Calu3 (cell line): ENCODE results near the gene KPRP. TPM values are rescaled to one million over a fixed set of nuclear protein-coding genes. Genes with fewer than 3 reads are reported as not detected.

ENCODE experiments used
- BruUV-seq: library from RNA; stranded (reverse); fragments of 400-500 nt; replicated peaks from 2 replicates; lab custom pipeline; 2021; lab: Mats Ljungman, UMichigan
- CTCF ChIA-PET: fragments of 300-600 bp; sonication (Branson Sonifier 250); formaldehyde crosslinking; loops from one replicate; lab custom pipeline; 2022; ENCODE audit warnings: antibody characterized with exemption; lab: Charles Lee
- DNase-seq: peaks from one replicate; pipeline ENCODE4 v3.0.0; 2022
- H3K27ac Mint-ChIP-seq: one replicate; pipeline ENCODE4 v1.8.0; 2022; ENCODE audit warnings: mixed read lengths; ENCODE audit not compliant: unreplicated experiment
- H3K27me3 Mint-ChIP-seq: one replicate; pipeline ENCODE4 v1.8.0; 2022; ENCODE audit warnings: mixed read lengths; ENCODE audit not compliant: unreplicated experiment
- H3K36me3 Mint-ChIP-seq: one replicate; pipeline ENCODE4 v1.8.0; 2022; ENCODE audit warnings: mild to moderate bottlenecking, moderate library complexity, mixed read lengths; ENCODE audit not compliant: insufficient read depth, unreplicated experiment
- H3K4me1 Mint-ChIP-seq: one replicate; pipeline ENCODE4 v1.8.0; 2022; ENCODE audit warnings: mild to moderate bottlenecking, low read depth, mixed read lengths; ENCODE audit not compliant: unreplicated experiment
- H3K4me3 Mint-ChIP-seq: one replicate; pipeline ENCODE4 v1.8.0; 2022; ENCODE audit warnings: mild to moderate bottlenecking, low read depth, moderate library complexity, mixed read lengths; ENCODE audit not compliant: unreplicated experiment
- H3K9me3 Mint-ChIP-seq: one replicate; pipeline ENCODE4 v1.8.0; 2022; ENCODE audit warnings: low read depth, mixed read lengths; ENCODE audit not compliant: unreplicated experiment
- intact Hi-C: fragments of 100-400 bp; cut with micrococcal nuclease; formaldehyde crosslinking; loops from one replicate; pipeline ENCODE4 v1.10.0; 2022; ENCODE audit not compliant: unreplicated experiment
- total RNA-seq: library from RNA; stranded (reverse); gene quantifications from 2 replicates; pipeline ENCODE4 v1.2.3, GENCODE V29; 2022
- TF ChIP-seq, protein P1 (sequence below): fragments of 200-600 bp; IDR thresholded peaks from one replicate; pipeline ENCODE4 v1.8.0; 2022; ENCODE audit warnings: antibody characterized with exemption; ENCODE audit not compliant: unreplicated experiment

Gene KPRP
- total RNA-seq, 1 experiment from 2014 or later: not detected

DNA sequence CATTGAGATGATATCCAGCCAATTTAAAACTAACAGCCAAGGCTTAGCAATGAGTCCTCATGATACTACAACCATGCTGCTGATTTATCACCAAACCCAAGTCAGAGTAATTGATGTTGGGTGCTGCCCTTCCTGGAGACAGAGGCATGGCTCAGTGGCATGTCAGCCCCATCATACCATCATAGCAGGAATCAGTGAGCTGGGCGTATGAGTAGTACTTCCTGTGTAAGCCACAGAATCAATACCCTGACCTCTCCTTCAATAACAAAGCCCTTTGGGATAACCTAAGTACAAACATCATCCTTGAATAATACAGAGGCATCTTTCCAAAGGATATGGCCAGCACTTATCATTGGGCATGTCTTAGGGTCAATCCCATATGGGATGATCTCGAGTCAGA, 25.3 kb downstream of the KPRP start:
- H3K4me1 Mint-ChIP-seq: peaks cover 23% of the 10 kb centered on the region
- intact Hi-C loops: no loop called here
- H3K27ac Mint-ChIP-seq: no peak overlapping the region
- BruUV-seq: no TSS peak
- no peaks in the 10 kb centered on the region for H3K9me3 Mint-ChIP-seq
- CTCF ChIA-PET: interaction anchor here (0.5 kb wide), 1 partner anchor 342 kb away, joined by 3 read pairs; no protein-coding TSS in a partner anchor
- DNase-seq: no peak
- TF ChIP-seq, protein P1, sequence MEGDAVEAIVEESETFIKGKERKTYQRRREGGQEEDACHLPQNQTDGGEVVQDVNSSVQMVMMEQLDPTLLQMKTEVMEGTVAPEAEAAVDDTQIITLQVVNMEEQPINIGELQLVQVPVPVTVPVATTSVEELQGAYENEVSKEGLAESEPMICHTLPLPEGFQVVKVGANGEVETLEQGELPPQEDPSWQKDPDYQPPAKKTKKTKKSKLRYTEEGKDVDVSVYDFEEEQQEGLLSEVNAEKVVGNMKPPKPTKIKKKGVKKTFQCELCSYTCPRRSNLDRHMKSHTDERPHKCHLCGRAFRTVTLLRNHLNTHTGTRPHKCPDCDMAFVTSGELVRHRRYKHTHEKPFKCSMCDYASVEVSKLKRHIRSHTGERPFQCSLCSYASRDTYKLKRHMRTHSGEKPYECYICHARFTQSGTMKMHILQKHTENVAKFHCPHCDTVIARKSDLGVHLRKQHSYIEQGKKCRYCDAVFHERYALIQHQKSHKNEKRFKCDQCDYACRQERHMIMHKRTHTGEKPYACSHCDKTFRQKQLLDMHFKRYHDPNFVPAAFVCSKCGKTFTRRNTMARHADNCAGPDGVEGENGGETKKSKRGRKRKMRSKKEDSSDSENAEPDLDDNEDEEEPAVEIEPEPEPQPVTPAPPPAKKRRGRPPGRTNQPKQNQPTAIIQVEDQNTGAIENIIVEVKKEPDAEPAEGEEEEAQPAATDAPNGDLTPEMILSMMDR: no peak
- H3K27me3 Mint-ChIP-seq: peaks cover 3% of the 10 kb centered on the region
- H3K36me3 Mint-ChIP-seq: no peaks in the 10 kb centered on the region
- H3K4me3 Mint-ChIP-seq: no peak overlapping the region

DNA sequence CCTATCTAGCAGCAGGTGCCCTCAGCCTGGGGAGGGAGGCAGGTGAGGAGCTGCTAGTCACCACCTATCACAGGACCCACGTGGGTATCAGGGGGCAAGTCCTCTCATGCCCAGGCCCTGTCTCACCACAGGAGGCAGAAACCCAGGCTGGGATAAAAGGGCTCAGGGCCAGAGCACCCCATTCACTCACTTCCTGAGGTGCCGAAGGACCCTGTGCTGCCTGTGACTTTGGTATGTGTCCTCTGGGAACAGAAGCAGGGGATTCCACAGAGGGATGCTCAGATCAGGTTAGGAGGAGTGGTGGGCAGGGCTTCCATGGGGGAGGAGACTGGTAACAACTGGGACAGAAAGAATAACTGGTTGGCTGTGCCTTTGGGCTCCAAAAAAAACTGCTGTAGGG, 28.3 kb downstream of the KPRP start, which contains the start of gene LCE1E:
Gene LCE1E (plus strand): TSS at position 181 of the 400 bp plus-strand sequence. CDS start 1,043 bp downstream, outside the sequence.
- CTCF ChIA-PET: no interaction called here
- no peaks in the 10 kb centered on the region for H3K9me3 Mint-ChIP-seq
- BruUV-seq: no TSS peak
- no peaks in the 10 kb centered on the region for H3K36me3 Mint-ChIP-seq
- intact Hi-C loops: no loop called here
- no peak within 1 kb of the TSS for H3K4me3 Mint-ChIP-seq
- H3K4me1 Mint-ChIP-seq: peaks cover 43% of the 10 kb centered on the region
- TF ChIP-seq, protein P1: no peak
- H3K27ac Mint-ChIP-seq: no peak within 1 kb of the TSS
- no peak for DNase-seq
- no peaks in the 10 kb centered on the region for H3K27me3 Mint-ChIP-seq

GRCh38 chr1:152795686-152796085, 37.9 kb downstream of the KPRP start:
- no peaks in the 10 kb centered on the region for H3K9me3 Mint-ChIP-seq
- no peaks in the 10 kb centered on the region for H3K36me3 Mint-ChIP-seq

GRCh38 chr1:152796421-152796820, 38.6 kb downstream of the KPRP start, which contains the start of gene LCE1D:
Gene LCE1D (plus strand): TSS chr1:152796721. CDS start chr1:152797795, 1,074 bp downstream.
- intact Hi-C loops: no loop called here
- no peak for DNase-seq
- Mint-ChIP-seq H3K27me3 (peaks cover 62% of the 10 kb centered on the region), H3K27ac (no peak within 1 kb of the TSS), H3K4me3 (no peak within 1 kb of the TSS), H3K9me3 (no peaks in the 10 kb centered on the region), H3K4me1 (no peaks in the 10 kb centered on the region), H3K36me3 (no peaks in the 10 kb centered on the region)
- TF ChIP-seq, protein P1: no peak
- no TSS peak for BruUV-seq
- CTCF ChIA-PET: no interaction called here

More at GRCh38 chr1:152795686-152796085, 37.9 kb downstream of the KPRP start:
- Mint-ChIP-seq H3K4me1 (peaks cover 7% of the 10 kb centered on the region), H3K4me3 (no peak overlapping the region), H3K27ac (no peak overlapping the region), H3K27me3 (peaks cover 55% of the 10 kb centered on the region)
- TF ChIP-seq, protein P1: no peak
- no TSS peak for BruUV-seq
- CTCF ChIA-PET: no interaction called here
- intact Hi-C loops: no loop called here
- DNase-seq: no peak
